COLO668 (cell line): ENCODE measurements around the gene ISCA2.
"Not testable (repeated sequence)": the region's sequence is repeated elsewhere in the genome, so short reads cannot be mapped to it uniquely, and the experiment has no call there.

Experiments
- DNase-seq: peaks from one replicate; lab custom pipeline; 2025; ENCODE audit not compliant: unreplicated experiment; lab: John Stamatoyannopoulos, UW

The ISCA2 gene

GRCh38 chr14:74526854-74527585, 33.5 kb downstream of the ISCA2 start:
- peak; percentile 23 for DNase-seq

GRCh38 chr14:74527736-74528280, 34.2 kb downstream of the ISCA2 start:
- DNase-seq: no peak

- no peak for DNase-seq
These were observed 34.8 kb downstream of the ISCA2 start for GRCh38 chr14:74528406-74528805.

GRCh38 chr14:74528886-74529285, 35.3 kb downstream of the ISCA2 start:
- DNase-seq: peak; percentile 85

- DNase-seq: no peak
These were observed 37.4 kb downstream of the ISCA2 start for GRCh38 chr14:74531006-74531405.

GRCh38 chr14:74531467-74531866, 37.9 kb downstream of the ISCA2 start:
- DNase-seq: peak; percentile 61

- DNase-seq: no peak
These were observed 38.7 kb downstream of the ISCA2 start for GRCh38 chr14:74532246-74532645.

GRCh38 chr14:74533576-74533975, 40.0 kb downstream of the ISCA2 start:
- DNase-seq: no peak

- DNase-seq: no peak
These were observed 42.3 kb downstream of the ISCA2 start for GRCh38 chr14:74535756-74536325.

GRCh38 chr14:74536336-74536735, 42.8 kb downstream of the ISCA2 start:
- DNase-seq: not testable (repeated sequence)

- DNase-seq: no peak
These were observed 45.1 kb downstream of the ISCA2 start for GRCh38 chr14:74538411-74539391.

GRCh38 chr14:74539503-74539902, 45.9 kb downstream of the ISCA2 start:
- DNase-seq: no peak

- no peak for DNase-seq
These were observed 47.7 kb downstream of the ISCA2 start for GRCh38 chr14:74541225-74541624.

- no peak for DNase-seq
These were observed 48.6 kb downstream of the ISCA2 start for GRCh38 chr14:74542056-74542685.

GRCh38 chr14:74543771-74544438, 50.3 kb downstream of the ISCA2 start:
- DNase-seq: no peak

GRCh38 chr14:74545386-74545785, 51.8 kb downstream of the ISCA2 start:
- no peak for DNase-seq

- no peak for DNase-seq
These were observed 52.9 kb downstream of the ISCA2 start for GRCh38 chr14:74546416-74546815.
